Muscle of leg (tissue), 11 donors: ENCODE results near the gene FSTL1. TPM values are rescaled to one million over a fixed set of nuclear protein-coding genes. Genes with fewer than 3 reads are reported as not detected.

Experiments used
- DNase-seq: peaks from one replicate; pipeline ENCODE4 v3.0.0; 2013
- H3K27ac ChIP-seq: one replicate; pipeline ENCODE4 v1.5.1; 2013; ENCODE audit warnings: mild to moderate bottlenecking, low read length, control low read depth
- H3K27me3 ChIP-seq: one replicate; pipeline ENCODE4 v1.6.1; 2013; ENCODE audit warnings: low read length; ENCODE audit not compliant: control insufficient read depth, insufficient read depth
- H3K36me3 ChIP-seq: one replicate; pipeline ENCODE4 v1.6.1; 2013; ENCODE audit warnings: low read length; ENCODE audit not compliant: control insufficient read depth, insufficient read depth
- H3K4me1 ChIP-seq: one replicate; pipeline ENCODE4 v1.6.1; 2013; ENCODE audit warnings: low read length; ENCODE audit not compliant: control insufficient read depth, insufficient read depth
- H3K4me3 ChIP-seq: one replicate; pipeline ENCODE4 v1.5.1; 2013; ENCODE audit warnings: low read length, control low read depth
- H3K9me3 ChIP-seq: replicated peaks from 2 replicates; pipeline ENCODE4 v1.6.1; 2013; ENCODE audit warnings: low read depth, low read length; ENCODE audit not compliant: control insufficient read depth
- WGBS: methylation state at CpG from one replicate; pipeline ENCODE4 v1.1.5; 2013; ENCODE audit warnings: missing lambda C conversion rate; ENCODE audit not compliant: insufficient coverage; 5-methylcytosine and 5-hydroxymethylcytosine counted together
- polyA plus RNA-seq, 8 donors: library from polyadenylated mRNA; unstranded; fragments of 120-200 nt; gene quantifications; one replicate each; pipeline versions ENCODE4 v1.2.1 to v1.2.3, GENCODE V29; 2013; ENCODE audit warnings: inconsistent platforms in 1 of 8, low replicate concordance in 1 of 8; ENCODE audit not compliant: insufficient read length in 8 of 8, insufficient read depth in 1 of 8
- total RNA-seq: library from RNA; stranded (reverse); fragments of 120-200 nt; gene quantifications from one replicate; pipeline ENCODE4 v1.2.4, GENCODE V29; 2013

The FSTL1 gene
- total and polyA plus RNA-seq, 9 donors: 385 to 1,043 (median 713) TPM

DNA sequence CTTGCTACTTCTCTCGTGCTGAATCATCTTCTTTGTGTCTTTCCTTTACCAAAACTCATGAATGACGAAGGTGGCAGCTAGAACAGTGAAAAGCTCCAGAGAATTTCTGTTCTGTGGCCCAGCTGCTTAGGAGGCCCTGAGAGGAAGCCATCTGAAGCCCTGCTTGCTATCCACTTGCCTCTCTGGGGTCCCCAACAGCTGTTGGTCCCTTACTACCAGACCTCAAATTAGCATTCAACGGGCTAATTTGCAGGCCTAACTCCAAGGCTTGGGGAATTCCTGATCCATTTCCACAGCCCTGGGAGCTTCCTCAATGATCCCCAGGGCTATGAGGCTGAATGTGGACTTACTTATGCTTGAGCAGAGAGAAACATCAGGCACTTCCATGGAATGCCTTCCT, 37.5 kb upstream of the FSTL1 start:
- no peaks in the 10 kb centered on the region for H3K27me3 ChIP-seq
- peak overlapping the region; percentile 18 for H3K27ac ChIP-seq
- DNase-seq: no peak
- H3K4me1 ChIP-seq: peaks cover 6% of the 10 kb centered on the region
- H3K4me3 ChIP-seq: no peak overlapping the region
- no peaks in the 10 kb centered on the region for H3K9me3 ChIP-seq
- no peaks in the 10 kb centered on the region for H3K36me3 ChIP-seq
- 42% methylated on average over 2 of the region's 3 CpGs for WGBS

- peak; percentile 96 for DNase-seq
- no peaks in the 10 kb centered on the region for H3K27me3 ChIP-seq
- WGBS: no CpG with 5 or more reads among the region's 3 CpGs
- H3K4me1 ChIP-seq: peaks cover 6% of the 10 kb centered on the region
- peak overlapping the region; percentile 15 for H3K27ac ChIP-seq
- no peak overlapping the region for H3K4me3 ChIP-seq
- no peaks in the 10 kb centered on the region for H3K36me3 ChIP-seq
- no peaks in the 10 kb centered on the region for H3K9me3 ChIP-seq
These were observed 36.4 kb upstream of the FSTL1 start for GRCh38 chr3:120487191-120487650.

DNA sequence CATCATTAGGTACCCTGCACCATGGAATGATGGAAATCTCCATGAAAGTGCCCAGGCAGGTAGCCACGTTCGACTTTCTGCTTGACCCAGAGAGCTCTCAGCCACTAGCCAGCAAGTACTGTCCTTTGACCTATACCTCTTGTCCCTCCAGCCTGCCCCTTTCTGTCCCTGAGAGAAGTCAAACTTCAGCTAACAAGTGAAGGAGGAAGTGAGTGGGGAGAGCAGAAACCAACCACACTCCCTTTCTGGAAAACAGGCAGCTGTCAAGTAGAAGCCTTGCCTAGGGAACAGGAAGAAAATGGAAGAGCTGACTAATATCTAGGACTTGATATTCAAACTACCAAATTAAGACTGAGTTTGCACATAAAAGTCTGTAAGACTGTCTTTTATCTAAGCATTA, 30.3 kb upstream of the FSTL1 start:
- DNase-seq: no peak
- Histone ChIP-seq H3K9me3 (no peaks in the 10 kb centered on the region), H3K4me3 (no peak overlapping the region), H3K27me3 (no peaks in the 10 kb centered on the region), H3K36me3 (no peaks in the 10 kb centered on the region), H3K4me1 (no peaks in the 10 kb centered on the region), H3K27ac (no peak overlapping the region)
- WGBS: 100% methylated on average over 1 of the region's 2 CpGs

- no peak for DNase-seq
- no peaks in the 10 kb centered on the region for H3K9me3 ChIP-seq
- no peaks in the 10 kb centered on the region for H3K36me3 ChIP-seq
- no peaks in the 10 kb centered on the region for H3K27me3 ChIP-seq
- no peaks in the 10 kb centered on the region for H3K4me1 ChIP-seq
- H3K4me3 ChIP-seq: no peak overlapping the region
- WGBS: 77% methylated on average over 2 of the region's 4 CpGs
- no peak overlapping the region for H3K27ac ChIP-seq
These were observed 27.0 kb upstream of the FSTL1 start for GRCh38 chr3:120477781-120478180.

GRCh38 chr3:120475722-120476377, 25.1 kb upstream of the FSTL1 start:
- DNase-seq: no peak
- WGBS: 76% methylated on average over 5 of the region's 6 CpGs
- no peaks in the 10 kb centered on the region for H3K36me3 ChIP-seq
- H3K9me3 ChIP-seq: no peaks in the 10 kb centered on the region
- no peak overlapping the region for H3K27ac ChIP-seq
- H3K4me1 ChIP-seq: peaks cover 3% of the 10 kb centered on the region
- no peak overlapping the region for H3K4me3 ChIP-seq
- H3K27me3 ChIP-seq: no peaks in the 10 kb centered on the region

- no peaks in the 10 kb centered on the region for H3K36me3 ChIP-seq
- H3K4me1 ChIP-seq: peaks cover 3% of the 10 kb centered on the region
- DNase-seq: no peak
- H3K27me3 ChIP-seq: no peaks in the 10 kb centered on the region
- H3K27ac ChIP-seq: no peak overlapping the region
- H3K4me3 ChIP-seq: no peak overlapping the region
- WGBS: no CpG with 5 or more reads among the region's 3 CpGs
- no peaks in the 10 kb centered on the region for H3K9me3 ChIP-seq
These were observed 23.3 kb upstream of the FSTL1 start for GRCh38 chr3:120473896-120474675.

DNA sequence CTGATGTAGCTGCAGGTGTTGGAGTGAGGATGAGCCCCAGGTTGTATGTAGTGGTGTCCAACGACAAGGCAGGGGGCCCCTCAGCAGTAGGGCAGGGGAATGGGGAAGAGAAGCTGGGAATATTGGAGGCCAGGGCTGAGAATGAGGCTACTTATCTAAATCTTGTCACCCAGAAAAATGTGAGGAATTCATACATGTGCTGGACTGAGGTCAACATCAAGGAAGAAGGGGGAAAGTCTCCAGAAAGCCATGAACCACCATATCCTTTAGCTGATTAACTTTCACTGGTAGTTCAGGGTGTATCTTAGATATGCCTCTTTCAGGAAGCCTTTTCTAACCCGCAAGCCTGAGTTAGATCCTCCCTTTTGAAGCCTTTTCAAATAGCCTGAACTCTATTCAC, 22.6 kb upstream of the FSTL1 start:
- no peaks in the 10 kb centered on the region for H3K36me3 ChIP-seq
- no peaks in the 10 kb centered on the region for H3K9me3 ChIP-seq
- peaks cover 3% of the 10 kb centered on the region for H3K4me1 ChIP-seq
- H3K27me3 ChIP-seq: no peaks in the 10 kb centered on the region
- 93% methylated on average over 2 of the region's 2 CpGs for WGBS
- no peak overlapping the region for H3K4me3 ChIP-seq
- no peak for DNase-seq
- H3K27ac ChIP-seq: no peak overlapping the region

DNA sequence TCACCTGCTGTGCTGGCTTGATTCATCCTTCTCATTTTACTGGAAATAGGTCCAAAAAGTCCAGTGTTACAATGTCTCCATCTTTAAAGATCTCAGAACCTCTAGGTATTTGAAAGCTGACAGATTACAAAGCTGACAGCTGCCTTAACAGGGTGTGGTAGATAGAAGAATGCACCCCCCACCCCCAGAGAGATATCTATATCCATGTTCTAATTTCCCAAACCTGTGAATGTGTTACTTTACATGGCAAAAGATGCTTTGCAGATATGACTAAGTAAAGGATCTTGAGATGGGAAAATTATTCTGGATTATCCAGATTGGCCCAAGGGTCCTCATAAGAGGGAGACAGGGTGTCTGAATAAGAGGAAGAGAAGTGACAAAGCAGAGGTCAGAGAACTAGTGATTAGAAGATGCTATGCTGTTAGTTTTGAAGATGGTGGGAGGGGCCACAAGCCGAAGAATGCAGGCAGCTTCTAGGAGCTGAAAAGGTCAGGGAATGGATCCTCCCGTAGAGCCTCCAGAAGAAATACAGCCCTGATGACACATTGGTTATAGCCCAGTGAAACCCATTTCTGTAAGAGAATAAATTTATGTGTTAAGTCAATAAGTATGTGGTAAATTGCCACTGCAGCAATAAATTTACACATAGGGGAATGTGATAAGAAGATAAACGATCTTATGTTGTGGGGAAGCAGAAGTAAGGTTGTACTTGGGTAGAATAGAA, 21.5 kb upstream of the FSTL1 start:
- WGBS: 87% methylated on average over 2 of the region's 3 CpGs

GRCh38 chr3:120471643-120472042, 20.9 kb upstream of the FSTL1 start:
- no peaks in the 10 kb centered on the region for H3K27me3 ChIP-seq
- no peaks in the 10 kb centered on the region for H3K9me3 ChIP-seq
- no peak for DNase-seq
- no peak overlapping the region for H3K4me3 ChIP-seq
- no peaks in the 10 kb centered on the region for H3K36me3 ChIP-seq
- H3K4me1 ChIP-seq: peaks cover 3% of the 10 kb centered on the region
- H3K27ac ChIP-seq: no peak overlapping the region
- no CpG with 5 or more reads among the region's 3 CpGs for WGBS

More for the DNA sequence above, 21.5 kb upstream of the FSTL1 start:
- Histone ChIP-seq H3K4me1 (peaks cover 3% of the 10 kb centered on the region), H3K4me3 (no peak overlapping the region), H3K9me3 (no peaks in the 10 kb centered on the region), H3K36me3 (no peaks in the 10 kb centered on the region), H3K27ac (no peak overlapping the region), H3K27me3 (no peaks in the 10 kb centered on the region)
- no peak for DNase-seq

GRCh38 chr3:120470870-120471269, 20.1 kb upstream of the FSTL1 start:
- Histone ChIP-seq H3K36me3 (no peaks in the 10 kb centered on the region), H3K27ac (no peak overlapping the region), H3K4me1 (peaks cover 3% of the 10 kb centered on the region), H3K9me3 (no peaks in the 10 kb centered on the region), H3K27me3 (no peaks in the 10 kb centered on the region), H3K4me3 (no peak overlapping the region)
- DNase-seq: peak; percentile 81
- WGBS: 44% methylated on average over 1 of the region's 2 CpGs
